AG08395 (cell line): Measurements from ENCODE around the gene SDK2.
A peak's percentile ranks its signal among the peaks of the same experiment; 100 is the strongest.

Experiments
- DNase-seq: peaks from one replicate; pipeline ENCODE4 v3.0.0; 2012; ENCODE audit warnings: mixed read lengths, low spot score

SDK2 gene

GRCh38 chr17:73644145-73645049 lies at the start of gene SDK2:
Gene SDK2 (minus strand): TSS chr17:73644445. CDS start chr17:73644088, 357 bp downstream.
- DNase-seq: peak; percentile 35

GRCh38 chr17:73693071-73693470 lies 48.8 kb upstream of the SDK2 start:
- no peak for DNase-seq

GRCh38 chr17:73691321-73691766 lies 47.1 kb upstream of the SDK2 start:
- DNase-seq: no peak

- no peak for DNase-seq
Observed at GRCh38 chr17:73690676-73691075, 46.4 kb upstream of the SDK2 start.

- DNase-seq: no peak
Observed at GRCh38 chr17:73689596-73690275, 45.5 kb upstream of the SDK2 start.

- no peak for DNase-seq
Observed at GRCh38 chr17:73686961-73687360, 42.7 kb upstream of the SDK2 start.

- no peak for DNase-seq
Observed at GRCh38 chr17:73686126-73686525, 41.9 kb upstream of the SDK2 start.

- DNase-seq: no peak
Observed at GRCh38 chr17:73684183-73684582, 39.9 kb upstream of the SDK2 start.

GRCh38 chr17:73683771-73684170 lies 39.5 kb upstream of the SDK2 start:
- no peak for DNase-seq

GRCh38 chr17:73681946-73682345 lies 37.7 kb upstream of the SDK2 start:
- DNase-seq: no peak

GRCh38 chr17:73679476-73679875 lies 35.2 kb upstream of the SDK2 start:
- DNase-seq: no peak

GRCh38 chr17:73678999-73679398 lies 34.8 kb upstream of the SDK2 start:
- DNase-seq: no peak

GRCh38 chr17:73669771-73670170 lies 25.5 kb upstream of the SDK2 start:
- DNase-seq: no peak

GRCh38 chr17:73667181-73667959 lies 23.1 kb upstream of the SDK2 start:
- no peak for DNase-seq

- DNase-seq: no peak
Observed at GRCh38 chr17:73663614-73664013, 19.4 kb upstream of the SDK2 start.

- no peak for DNase-seq
Observed at GRCh38 chr17:73660366-73660765, 16.1 kb upstream of the SDK2 start.

GRCh38 chr17:73658821-73659515 lies 14.7 kb upstream of the SDK2 start:
- DNase-seq: no peak

GRCh38 chr17:73657473-73658116 lies 13.3 kb upstream of the SDK2 start:
- DNase-seq: peak; percentile 48

- no peak for DNase-seq
Observed at GRCh38 chr17:73654241-73654640, 10.0 kb upstream of the SDK2 start.

GRCh38 chr17:73653810-73654209 lies 9.6 kb upstream of the SDK2 start:
- DNase-seq: no peak

GRCh38 chr17:73652886-73653480 lies 8.7 kb upstream of the SDK2 start:
- DNase-seq: no peak
